Adrenal gland (tissue), 12 donors: Measurements from ENCODE around the gene RNF182. TPM values are rescaled to one million over a fixed set of nuclear protein-coding genes. Genes with fewer than 3 reads are reported as not detected.
"Not testable (repeated sequence)": the region's sequence is repeated elsewhere in the genome, so short reads cannot be mapped to it uniquely, and the experiment has no call there.

Experiments
- DNase-seq, 7 donors: peaks; one replicate each; pipeline ENCODE4 v3.0.0-alpha.2; 2019 to 2020
- H3K27ac ChIP-seq, 5 donors: fragments of 200-600 bp; sonication (generic) in 4 of 5; 1 replicate in 3 of 5; 2 replicates in 2 of 5; pipeline versions ENCODE4 v1.5.1 to v1.8.0; 2016 to 2020; ENCODE audit warnings: mild to moderate bottlenecking in 1 of 5
- H3K27me3 ChIP-seq: fragments of 200-600 bp; 2 replicates; pipeline ENCODE4 v1.8.0; 2021
- H3K36me3 ChIP-seq, 2 donors: fragments of 200-600 bp; replicated peaks in 1 of 2; 1 replicate in 1 of 2; 2 replicates in 1 of 2; pipeline versions ENCODE4 v1.5.1 to v1.8.0; 2018 to 2022
- H3K4me1 ChIP-seq, 2 donors: fragments of 200-600 bp; replicated peaks in 1 of 2; 1 replicate in 1 of 2; 2 replicates in 1 of 2; pipeline versions ENCODE4 v1.5.1 to v1.8.0; 2018 to 2021
- H3K4me3 ChIP-seq, 4 donors: fragments of 200-600 bp; sonication (generic) in 3 of 4; one replicate each; pipeline ENCODE4 v1.5.1; 2016 to 2018
- H3K9me3 ChIP-seq, 3 donors: fragments of 200-600 bp; sonication (generic) in 1 of 3; replicated peaks in 1 of 3; 1 replicate in 2 of 3; 2 replicates in 1 of 3; pipeline versions ENCODE4 v1.5.1 to v1.8.0; 2016 to 2021
- CTCF ChIP-seq, 6 experiments: fragments of 450-650 bp in 4 of 6; fragments of 200-600 bp in 2 of 6; sonication (generic) in 1 of 6; IDR thresholded peaks; 1 replicate in 5 of 6; 2 replicates in 1 of 6; pipeline versions ENCODE4 v1.5.1 to v1.8.0; 2016 to 2021; ENCODE audit warnings: antibody characterized with exemption in 6 of 6, mild to moderate bottlenecking in 2 of 6, moderate library complexity in 1 of 6
- POLR2A ChIP-seq, 2 donors: fragments of 450-650 bp; IDR thresholded peaks; one replicate each; pipeline ENCODE4 v1.6.1; 2017; ENCODE audit warnings: antibody characterized with exemption in 2 of 2, mild to moderate bottlenecking in 2 of 2, moderate library complexity in 1 of 2
- WGBS, 4 donors: extraction: QIAGEN DNeasy Blood & Tissue Kit in 2 of 4; methylation state at CpG; one replicate each; pipeline versions ENCODE4 v1.1.5 to v1.1.7; 2013 to 2017; 5-methylcytosine and 5-hydroxymethylcytosine counted together
- intact Hi-C, 2 donors: fragments of 100-400 bp; cut with DNase I; formaldehyde crosslinking; loops; one replicate each; pipeline versions ENCODE4 v1.14.1 to v1.15.0; 2022 to 2023
- polyA plus RNA-seq, 3 donors: library from polyadenylated mRNA; stranded (reverse); fragments of 200-250 nt in 2 of 3; fragments of 350-450 nt in 1 of 3; fragmentation: Illumina TruSeq in 1 of 3; extraction: RNeasy Lipid Tissue Mini Kit (QIAGEN cat#74804) in 1 of 3; gene quantifications; one replicate each; pipeline ENCODE4 v1.2.3, GENCODE V29; 2013 to 2014
- total RNA-seq, 9 donors: library from RNA; depleted of rRNA in 4 of 9; stranded (reverse); fragments of >200 nt in 4 of 9; fragments of 120-200 nt in 1 of 9; fragmentation: NEBNext Ultra II Directional in 1 of 9; extraction: Animal tissue kit (Norgen Biotek cat#: 25700) in 1 of 9; gene quantifications; one replicate each; pipeline versions ENCODE4 v1.1.0 to v1.2.4, GENCODE V29; 2013 to 2023
- donor health status: healthy with polysubstance abuse.
- donor health status: Bipolar disorder and iron deficiency.
- donor health status: DM: yes; HTN: yes; CAD: no.
- donor health status: DM: no; HTN: no; CAD: no.
- donor health status: DM: no; HTN: no; CAD: no.
- donor health status: DM: yes; HTN: yes; CAD: no.

The RNF182 gene
- total and polyA plus RNA-seq, 12 donors = 0.03 to 2.1 (median 0.31) TPM; not detected in 2

GRCh38 chr6:13934721-13935120 is 10.0 kb downstream of the RNF182 start:
- H3K27me3 ChIP-seq = peaks cover 16% of the 10 kb centered on the region
- DNase-seq = no peak
- no peaks in the 10 kb centered on the region for H3K4me1 ChIP-seq
- H3K36me3 ChIP-seq = no peaks in the 10 kb centered on the region
- 84 to 92% (median 86%) methylated on average over 2 of the region's 2 CpGs for WGBS, 4 donors
- intact Hi-C loops = no loop called here
- H3K9me3 ChIP-seq = no peaks in the 10 kb centered on the region
- H3K27ac ChIP-seq = no peak overlapping the region
- no peak for TF ChIP-seq POLR2A (IDR thresholded peaks at IDR 0.05)
- TF ChIP-seq CTCF (IDR thresholded peaks at IDR 0.05) = no peak
- no peak overlapping the region for H3K4me3 ChIP-seq

GRCh38 chr6:13935190-13935880 is 10.6 kb downstream of the RNF182 start:
- no peak overlapping the region for H3K27ac ChIP-seq
- H3K9me3 ChIP-seq = no peaks in the 10 kb centered on the region
- H3K36me3 ChIP-seq = no peaks in the 10 kb centered on the region
- DNase-seq = no peak
- H3K4me1 ChIP-seq = no peaks in the 10 kb centered on the region
- intact Hi-C loops = no loop called here
- no peak overlapping the region for H3K4me3 ChIP-seq
- 86 to 93% (median 89%) methylated on average over 3 of the region's 3 CpGs for WGBS, 4 donors
- TF ChIP-seq CTCF (IDR thresholded peaks at IDR 0.05) (no peak), POLR2A (IDR thresholded peaks at IDR 0.05) (no peak)
- H3K27me3 ChIP-seq = peaks cover 10% of the 10 kb centered on the region

- H3K9me3 ChIP-seq, H3K27me3 ChIP-seq, DNase-seq, H3K4me1 ChIP-seq, H3K27ac ChIP-seq, H3K36me3 ChIP-seq, H3K4me3 ChIP-seq, intact Hi-C loops: not testable (repeated sequence)
- 74 to 90% (median 83%) methylated on average over 3 of the region's 3 CpGs for WGBS, 4 donors
Observed at GRCh38 chr6:13935881-13936261, 11.1 kb downstream of the RNF182 start.

- no peaks in the 10 kb centered on the region for H3K27me3 ChIP-seq
- intact Hi-C loops = no loop called here
- H3K36me3 ChIP-seq = no peaks in the 10 kb centered on the region
- H3K4me1 ChIP-seq = no peaks in the 10 kb centered on the region
- TF ChIP-seq CTCF (IDR thresholded peaks at IDR 0.05) (no peak), POLR2A (IDR thresholded peaks at IDR 0.05) (no peak)
- DNase-seq = no peak
- no peak overlapping the region for H3K4me3 ChIP-seq
- no peaks in the 10 kb centered on the region for H3K9me3 ChIP-seq
- H3K27ac ChIP-seq = no peak overlapping the region
Observed at GRCh38 chr6:13941902-13942301, 17.1 kb downstream of the RNF182 start.

- intact Hi-C loops = no loop called here
- Histone ChIP-seq H3K27me3 (no peaks in the 10 kb centered on the region), H3K4me3 (no peak overlapping the region), H3K27ac (no peak overlapping the region), H3K9me3 (no peaks in the 10 kb centered on the region), H3K4me1 (no peaks in the 10 kb centered on the region), H3K36me3 (no peaks in the 10 kb centered on the region)
- TF ChIP-seq CTCF (IDR thresholded peaks at IDR 0.05) (no peak), POLR2A (IDR thresholded peaks at IDR 0.05) (no peak)
- no peak for DNase-seq
Observed at GRCh38 chr6:13943943-13944342, 19.2 kb downstream of the RNF182 start.
